BE2C (cell line): ENCODE data around the gene FNDC8.
A peak's percentile ranks its signal among the peaks of the same experiment; 100 is the strongest.

Experiments used
- DNase-seq: peaks from one replicate; pipeline ENCODE4 v3.0.0-alpha.2; 2020
- H3K27me3 ChIP-seq: fragments of 250-450 bp; sonication (Bioruptor Pico); 2 replicates; pipeline ENCODE4 v1.5.1; 2020; ENCODE audit warnings: mild to moderate bottlenecking
- H3K36me3 ChIP-seq: fragments of 250-450 bp; sonication (Bioruptor Pico); 2 replicates; pipeline ENCODE4 v1.5.1; 2020; ENCODE audit warnings: mild to moderate bottlenecking
- H3K4me1 ChIP-seq: fragments of 250-450 bp; sonication (Bioruptor Pico); 2 replicates; pipeline ENCODE4 v1.5.1; 2020
- H3K4me3 ChIP-seq: 2 replicates; pipeline ENCODE4 v1.5.1; 2011; ENCODE audit warnings: low read depth, low read length
- H3K9me3 ChIP-seq: fragments of 250-450 bp; sonication (Bioruptor Pico); 2 replicates; pipeline ENCODE4 v1.5.1; 2020
- TF ChIP-seq, protein P1 (sequence below): IDR thresholded peaks from 2 replicates; pipeline ENCODE4 v1.5.1; 2012; ENCODE audit warnings: mild to moderate bottlenecking, low read depth, low read length

FNDC8 gene

DNA sequence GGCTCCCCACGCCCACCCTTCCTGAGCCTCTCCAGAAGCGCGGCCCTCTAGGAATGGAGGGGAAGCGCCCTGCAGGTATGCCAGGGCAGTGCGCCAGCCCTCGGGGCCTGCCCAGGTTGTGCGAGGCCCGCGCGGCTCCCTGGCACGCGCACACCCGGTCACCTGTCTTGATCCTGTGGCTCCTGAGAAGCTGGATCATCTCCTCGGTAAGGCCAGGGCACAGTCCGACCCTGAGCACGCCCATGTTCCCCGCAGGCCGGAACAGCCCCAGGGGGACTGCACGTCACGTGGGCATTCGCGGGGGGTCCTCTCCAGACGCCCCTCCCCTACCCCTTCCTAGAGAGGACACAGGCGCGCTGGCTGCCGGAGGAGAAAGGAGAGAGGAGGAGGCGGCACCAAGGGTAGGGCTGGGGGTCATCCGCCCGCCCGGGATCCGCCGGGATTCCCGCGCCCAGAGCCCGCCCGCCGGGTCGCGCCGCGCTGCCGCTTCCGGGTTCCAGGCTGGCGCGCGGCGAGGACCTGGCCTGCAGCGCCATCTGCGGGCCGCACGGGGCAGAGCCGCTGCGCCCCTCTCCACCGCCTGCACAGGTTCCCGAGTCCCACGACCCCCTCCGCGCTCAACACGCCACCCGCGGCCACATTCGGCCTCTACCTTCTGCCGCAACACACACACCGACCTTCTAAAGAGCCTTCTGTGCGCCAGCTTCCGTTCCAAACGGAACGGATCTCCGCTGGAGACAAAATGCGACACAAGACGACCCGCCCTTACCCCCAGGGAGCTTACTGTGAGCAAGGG, 1.8 kb upstream of the FNDC8 start, which contains the start of gene RAD51D:
TSS of gene RAD51D (minus strand) at position 491 of the 796 bp plus-strand sequence. CDS start at position 244, 247 bp downstream.
- TF ChIP-seq, protein P1, sequence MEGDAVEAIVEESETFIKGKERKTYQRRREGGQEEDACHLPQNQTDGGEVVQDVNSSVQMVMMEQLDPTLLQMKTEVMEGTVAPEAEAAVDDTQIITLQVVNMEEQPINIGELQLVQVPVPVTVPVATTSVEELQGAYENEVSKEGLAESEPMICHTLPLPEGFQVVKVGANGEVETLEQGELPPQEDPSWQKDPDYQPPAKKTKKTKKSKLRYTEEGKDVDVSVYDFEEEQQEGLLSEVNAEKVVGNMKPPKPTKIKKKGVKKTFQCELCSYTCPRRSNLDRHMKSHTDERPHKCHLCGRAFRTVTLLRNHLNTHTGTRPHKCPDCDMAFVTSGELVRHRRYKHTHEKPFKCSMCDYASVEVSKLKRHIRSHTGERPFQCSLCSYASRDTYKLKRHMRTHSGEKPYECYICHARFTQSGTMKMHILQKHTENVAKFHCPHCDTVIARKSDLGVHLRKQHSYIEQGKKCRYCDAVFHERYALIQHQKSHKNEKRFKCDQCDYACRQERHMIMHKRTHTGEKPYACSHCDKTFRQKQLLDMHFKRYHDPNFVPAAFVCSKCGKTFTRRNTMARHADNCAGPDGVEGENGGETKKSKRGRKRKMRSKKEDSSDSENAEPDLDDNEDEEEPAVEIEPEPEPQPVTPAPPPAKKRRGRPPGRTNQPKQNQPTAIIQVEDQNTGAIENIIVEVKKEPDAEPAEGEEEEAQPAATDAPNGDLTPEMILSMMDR = peak; percentile 68
- Histone ChIP-seq H3K36me3 (no peaks in the 10 kb centered on the region), H3K9me3 (no peaks in the 10 kb centered on the region), H3K4me1 (no peaks in the 10 kb centered on the region), H3K4me3 (peak within 1 kb of the TSS; percentile 84), H3K27me3 (no peaks in the 10 kb centered on the region)
- peak; percentile 87 for DNase-seq

DNA sequence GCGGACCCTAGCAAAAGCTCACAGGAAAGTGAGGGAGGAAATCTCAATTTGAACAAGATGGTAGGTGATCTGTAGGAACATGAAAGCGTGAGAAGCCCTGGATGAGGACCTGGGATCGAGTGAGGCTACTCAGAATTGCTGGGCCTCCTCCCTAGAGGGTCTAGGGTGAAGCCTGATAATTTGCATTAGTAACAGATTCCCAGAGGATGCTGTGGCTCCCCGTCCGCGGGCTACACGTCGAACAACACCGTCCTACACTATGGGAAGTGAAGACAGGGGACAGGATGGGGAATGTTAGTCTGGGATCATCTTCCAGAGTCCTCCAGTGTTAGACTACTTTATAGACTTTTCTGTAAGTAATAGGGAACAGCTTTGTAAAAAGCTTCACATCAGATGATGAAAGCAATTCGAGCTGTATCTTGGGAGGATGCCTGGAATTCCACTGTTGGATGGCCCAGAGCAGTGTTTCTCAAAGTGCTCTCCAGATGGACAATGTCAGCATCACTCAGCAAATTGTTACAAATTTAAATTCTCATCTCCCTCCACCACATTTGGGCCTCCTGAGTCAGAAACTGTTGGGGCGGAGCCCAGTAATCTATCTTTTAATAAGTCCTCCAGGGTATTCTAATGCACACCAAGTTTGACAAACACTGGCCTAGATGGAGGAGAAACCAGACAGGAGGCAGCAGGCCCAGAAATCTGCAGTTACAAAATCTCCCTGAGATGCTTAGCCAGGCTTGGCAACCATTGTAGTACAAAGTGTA, 6.5 kb downstream of the FNDC8 start:
- TF ChIP-seq, protein P1 = no peak
- no peak for DNase-seq
- H3K9me3 ChIP-seq = no peaks in the 10 kb centered on the region

DNA sequence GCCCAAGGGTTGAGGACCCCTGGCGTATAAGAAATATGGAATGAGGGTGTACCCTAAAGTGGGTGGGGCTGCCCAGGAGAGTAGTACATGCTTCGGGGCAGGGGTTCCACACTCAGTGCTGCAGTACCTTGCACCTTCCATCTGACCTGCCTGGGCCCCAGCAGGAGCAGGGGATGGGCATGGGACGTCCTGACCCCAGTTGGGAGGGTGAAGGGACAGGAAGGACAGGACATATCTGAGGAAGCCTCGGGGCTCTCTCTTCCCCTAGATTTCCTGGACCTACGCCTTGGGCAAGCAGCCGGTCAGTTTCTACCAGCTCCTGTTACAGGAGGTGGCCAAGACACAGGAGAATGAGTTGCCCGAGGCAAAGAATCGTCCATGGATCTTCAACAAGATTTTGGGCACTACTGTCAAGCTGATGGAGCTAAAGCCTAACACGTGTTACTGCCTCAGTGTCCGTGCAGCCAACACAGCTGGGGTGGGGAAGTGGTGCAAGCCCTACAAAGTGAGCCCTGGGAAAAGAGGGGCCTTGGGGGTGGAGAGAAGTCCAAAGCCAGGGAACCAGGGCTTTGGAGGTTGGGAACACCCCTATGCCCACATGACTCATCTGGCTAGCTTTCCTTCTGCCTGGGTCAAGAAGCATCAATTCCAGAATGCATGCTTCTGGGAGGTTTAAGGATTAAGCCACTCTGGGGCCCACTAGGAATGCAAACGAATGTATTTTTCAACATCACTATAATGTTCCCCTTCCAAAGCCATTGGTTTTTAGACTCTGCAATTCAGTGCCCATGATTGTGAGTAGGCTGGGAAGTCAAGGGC, 7.9 kb downstream of the FNDC8 start:
- H3K9me3 ChIP-seq = no peaks in the 10 kb centered on the region
- H3K27me3 ChIP-seq = no peaks in the 10 kb centered on the region
- H3K36me3 ChIP-seq = peaks cover 33% of the 10 kb centered on the region
- TF ChIP-seq, protein P1 = no peak
- H3K4me1 ChIP-seq = no peaks in the 10 kb centered on the region
- H3K4me3 ChIP-seq = no peak overlapping the region
- no peak for DNase-seq

More for the DNA sequence above, 6.5 kb downstream of the FNDC8 start:
- Histone ChIP-seq H3K27me3 (no peaks in the 10 kb centered on the region), H3K4me1 (no peaks in the 10 kb centered on the region), H3K36me3 (peaks cover 18% of the 10 kb centered on the region), H3K4me3 (no peak overlapping the region)

DNA sequence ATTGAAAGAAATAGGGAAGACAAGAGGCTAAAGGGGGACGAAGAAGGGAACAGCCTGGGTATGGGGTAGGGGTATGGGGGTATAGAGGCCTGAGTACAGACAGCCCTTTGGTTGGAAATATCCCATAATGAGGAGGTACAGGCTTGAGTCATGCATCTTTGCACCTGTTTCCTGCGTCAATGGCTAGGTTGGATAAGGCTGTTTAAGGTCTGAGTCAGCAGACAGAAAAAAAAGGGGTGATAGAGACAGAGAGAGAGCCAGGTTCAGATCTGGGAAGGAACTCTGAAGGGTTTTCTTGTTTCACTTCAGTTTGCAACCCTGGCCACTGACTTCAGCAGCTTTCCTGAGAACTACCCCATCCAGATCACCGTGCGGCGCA, 8.5 kb downstream of the FNDC8 start:
- Histone ChIP-seq H3K9me3 (no peaks in the 10 kb centered on the region), H3K36me3 (peaks cover 39% of the 10 kb centered on the region), H3K4me3 (no peak overlapping the region), H3K27me3 (no peaks in the 10 kb centered on the region), H3K4me1 (no peaks in the 10 kb centered on the region)
- TF ChIP-seq, protein P1 = no peak
- no peak for DNase-seq

DNA sequence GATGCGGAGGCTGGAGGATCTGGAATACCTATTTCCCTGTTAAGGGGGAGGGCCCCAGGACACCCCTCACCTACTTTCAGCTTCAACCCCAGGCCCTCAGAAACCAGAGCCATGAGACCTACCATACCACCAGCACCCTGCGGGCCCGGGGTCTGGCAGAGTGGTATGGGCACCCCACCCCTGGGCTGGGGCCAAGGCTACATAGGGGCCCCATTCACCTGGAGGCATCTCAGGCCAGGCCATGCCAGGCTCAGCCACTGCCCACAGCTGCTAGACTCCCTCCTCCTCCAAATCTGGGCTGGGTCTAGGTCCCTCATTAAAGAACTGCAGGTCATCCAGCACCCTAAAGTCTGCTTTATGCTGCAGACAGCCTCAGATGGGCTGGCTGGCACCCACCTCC, 9.0 kb downstream of the FNDC8 start:
- H3K27me3 ChIP-seq = no peaks in the 10 kb centered on the region
- peaks cover 43% of the 10 kb centered on the region for H3K36me3 ChIP-seq
- no peaks in the 10 kb centered on the region for H3K4me1 ChIP-seq
- H3K9me3 ChIP-seq = no peaks in the 10 kb centered on the region
- H3K4me3 ChIP-seq = no peak overlapping the region
- DNase-seq = no peak
- TF ChIP-seq, protein P1 = no peak
